NCI-H1105 treated with DMSO at 0.1 percent for 48 hours (cell line): ENCODE data around the gene LIME1.
A peak's percentile ranks its signal among the peaks of the same experiment; 100 is the strongest.

Source experiments
- DNase-seq: peaks from one replicate; lab custom pipeline; 2025; lab: John Stamatoyannopoulos, UW

LIME1 gene

GRCh38 chr20:63697357-63697867, 39.1 kb upstream of the LIME1 start:
- no peak for DNase-seq

- no peak for DNase-seq
Observed at GRCh38 chr20:63697868-63698545, 38.5 kb upstream of the LIME1 start.

DNA sequence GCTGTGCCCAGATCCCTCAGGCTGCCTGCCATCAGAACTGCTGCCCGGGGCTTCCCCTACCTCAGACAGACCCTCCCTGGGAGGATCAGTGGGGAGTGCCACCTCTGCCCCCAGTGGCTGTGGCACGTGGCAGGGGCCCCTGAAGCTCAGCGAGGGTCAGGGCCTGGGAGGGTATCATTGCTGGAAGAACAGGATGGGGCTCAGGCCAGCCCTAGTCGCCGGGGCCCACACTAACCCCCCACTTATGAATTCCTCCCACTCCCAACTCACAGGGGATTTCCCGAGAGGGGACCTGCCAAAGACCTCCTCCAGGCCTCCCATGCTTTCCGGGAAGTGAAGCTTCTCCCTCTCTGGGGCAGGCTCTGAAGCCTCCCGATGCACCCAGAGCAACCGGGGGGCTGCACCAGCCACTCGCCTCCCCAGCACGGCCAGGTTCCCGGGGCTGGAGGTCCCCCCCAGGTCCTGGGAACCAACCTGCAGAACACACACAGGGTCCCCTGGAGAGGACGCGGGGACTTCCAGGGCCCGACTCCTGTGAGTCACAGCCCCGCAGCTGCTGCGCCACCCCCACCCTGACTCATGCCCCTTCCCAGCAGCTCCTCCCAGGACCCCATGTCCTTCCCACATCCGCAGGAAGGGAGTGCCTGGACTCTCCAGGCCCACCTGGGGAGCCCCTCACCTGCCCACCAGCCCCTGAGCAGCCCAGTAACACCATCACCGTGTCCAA, 37.6 kb upstream of the LIME1 start:
- DNase-seq: no peak

GRCh38 chr20:63699466-63700198, 36.8 kb upstream of the LIME1 start:
- DNase-seq: no peak

DNA sequence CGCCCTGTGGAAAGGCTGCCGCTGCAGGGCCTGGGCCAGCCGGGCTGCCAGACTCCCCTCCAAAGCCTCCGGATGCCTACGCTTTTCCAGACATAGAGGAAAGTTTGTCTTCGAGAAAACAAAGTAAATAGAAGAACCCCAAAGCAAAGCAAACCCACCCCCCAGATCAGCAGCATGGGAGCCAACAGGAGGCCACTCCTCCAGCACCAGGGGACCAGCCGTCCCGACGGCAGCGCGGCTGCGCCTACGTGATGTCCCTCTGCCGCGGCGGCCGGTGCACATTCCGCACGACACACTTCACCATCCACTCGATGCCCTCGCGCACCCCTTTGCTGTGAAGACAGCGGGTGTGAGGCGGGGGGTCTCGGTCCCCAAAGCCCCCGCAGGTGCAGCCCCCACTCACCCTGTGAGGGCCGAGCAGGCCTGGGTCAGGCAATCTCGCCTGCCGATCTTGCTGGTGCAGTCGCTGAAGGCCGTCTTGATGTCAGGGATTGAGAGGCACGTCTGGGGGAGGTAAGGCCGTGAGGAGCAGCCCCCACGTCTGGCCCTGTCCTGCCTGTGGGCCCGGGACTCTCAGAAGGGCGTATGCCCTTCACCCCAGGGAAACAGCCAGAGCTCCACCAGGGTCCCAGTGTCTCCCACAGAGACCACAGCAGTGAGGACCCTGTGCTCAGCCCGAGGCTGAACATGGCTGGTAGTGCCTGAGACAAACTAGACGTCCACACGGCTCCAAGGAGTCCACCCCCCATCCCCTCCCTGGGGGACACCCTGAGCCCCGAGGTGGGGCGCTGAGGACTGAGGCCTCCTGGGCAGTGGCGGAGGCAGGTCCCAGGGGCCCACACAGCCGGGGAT, 36.0 kb upstream of the LIME1 start:
- no peak for DNase-seq

DNA sequence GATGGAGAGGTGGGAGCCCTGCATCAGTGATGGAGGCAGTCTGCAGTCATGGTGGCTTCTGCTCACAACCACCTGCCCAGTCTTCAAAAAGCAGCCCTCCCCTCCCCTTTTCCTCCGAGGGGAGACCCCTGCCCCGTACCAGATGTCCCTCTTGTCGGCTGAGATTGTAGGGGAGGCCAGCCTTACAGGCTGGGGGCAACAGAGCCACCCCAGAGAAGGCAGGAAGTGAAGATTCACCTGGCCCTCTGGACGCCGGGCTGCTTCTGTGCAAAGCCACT, 35.5 kb upstream of the LIME1 start:
- DNase-seq: no peak

GRCh38 chr20:63701329-63702035, 35.0 kb upstream of the LIME1 start:
- DNase-seq: no peak

- no peak for DNase-seq
Observed at GRCh38 chr20:63702036-63702665, 34.3 kb upstream of the LIME1 start.

GRCh38 chr20:63702751-63703470, 33.6 kb upstream of the LIME1 start:
- no peak for DNase-seq

DNA sequence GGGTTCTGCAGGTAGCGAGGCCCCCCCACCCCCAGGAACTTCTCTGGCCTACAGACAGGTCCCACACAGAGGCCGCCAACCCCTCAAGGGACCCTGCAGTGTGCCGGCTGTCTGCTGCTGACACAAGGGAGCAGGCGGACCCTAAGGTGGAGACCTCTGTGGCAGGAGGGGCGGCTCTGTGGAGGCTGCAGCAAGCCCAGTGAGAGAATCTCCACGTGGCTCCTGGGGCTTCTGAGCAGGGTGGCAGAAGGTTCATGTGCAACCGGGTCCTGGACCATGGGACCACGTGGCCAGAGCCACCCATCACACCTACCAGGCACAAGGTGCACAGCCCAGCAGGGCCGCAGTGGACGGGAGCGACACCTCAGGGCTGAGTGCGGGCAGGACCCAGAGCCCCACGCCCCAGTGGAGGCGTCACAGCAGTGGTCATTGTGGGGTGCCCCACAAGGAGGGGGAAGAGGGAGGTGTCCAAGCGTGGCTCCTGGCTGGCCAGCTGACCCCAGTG, 32.9 kb upstream of the LIME1 start:
- DNase-seq: no peak

DNA sequence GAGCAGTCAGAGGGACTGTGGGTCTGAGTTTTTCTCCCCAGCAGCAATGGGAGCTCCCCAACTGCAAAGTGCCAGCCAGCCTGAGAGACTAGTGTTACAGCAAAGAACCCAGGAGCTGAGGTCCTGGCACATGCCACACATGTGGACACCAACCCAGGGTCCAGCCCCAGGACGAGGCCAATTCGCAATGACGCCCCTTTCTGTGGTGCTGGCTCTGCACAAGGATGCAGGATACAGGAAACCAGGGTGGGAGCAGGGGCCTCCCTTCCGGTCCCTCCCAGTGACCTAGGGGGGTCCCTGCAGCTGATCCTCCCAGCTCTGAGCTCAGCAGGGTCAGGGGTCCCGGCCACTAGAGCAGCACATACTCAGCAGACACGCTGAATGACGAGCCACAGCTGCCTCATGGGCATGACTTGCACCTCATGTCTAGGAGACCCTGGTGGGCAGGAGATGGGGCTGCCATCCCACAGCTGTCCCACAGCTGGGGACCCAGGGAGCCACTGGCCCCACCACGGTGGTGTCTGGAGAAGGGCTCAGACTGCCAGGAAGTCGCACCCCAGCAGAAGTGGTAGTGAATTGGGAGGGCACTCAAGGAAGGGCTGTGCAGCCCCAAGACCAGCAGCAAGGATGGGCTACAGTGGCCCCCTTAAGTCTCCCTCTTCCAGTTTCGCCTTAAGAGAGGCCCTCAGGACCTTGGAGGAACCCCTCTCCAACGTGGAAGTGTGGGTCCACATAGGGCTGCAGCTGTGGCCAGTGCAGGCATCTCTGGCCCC, 32.3 kb upstream of the LIME1 start:
- DNase-seq: no peak

DNA sequence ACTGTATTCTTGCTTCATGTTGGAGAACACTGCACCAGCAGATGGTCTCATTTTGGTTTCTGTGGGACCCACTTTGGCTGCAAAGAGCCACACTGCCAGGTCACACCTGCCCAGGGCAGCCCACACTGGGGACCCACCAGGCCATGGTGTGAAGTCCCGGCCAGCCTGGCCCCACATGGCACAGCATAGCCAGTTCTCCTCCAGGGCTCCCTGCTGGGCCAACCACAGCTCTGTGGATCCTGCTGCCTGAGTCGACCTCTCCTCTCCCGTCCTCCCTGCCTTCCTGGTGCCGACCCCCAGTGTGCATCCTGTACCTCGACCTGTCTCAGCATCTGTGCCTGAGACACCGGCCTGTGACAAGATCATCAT, 31.7 kb upstream of the LIME1 start:
- no peak for DNase-seq

DNA sequence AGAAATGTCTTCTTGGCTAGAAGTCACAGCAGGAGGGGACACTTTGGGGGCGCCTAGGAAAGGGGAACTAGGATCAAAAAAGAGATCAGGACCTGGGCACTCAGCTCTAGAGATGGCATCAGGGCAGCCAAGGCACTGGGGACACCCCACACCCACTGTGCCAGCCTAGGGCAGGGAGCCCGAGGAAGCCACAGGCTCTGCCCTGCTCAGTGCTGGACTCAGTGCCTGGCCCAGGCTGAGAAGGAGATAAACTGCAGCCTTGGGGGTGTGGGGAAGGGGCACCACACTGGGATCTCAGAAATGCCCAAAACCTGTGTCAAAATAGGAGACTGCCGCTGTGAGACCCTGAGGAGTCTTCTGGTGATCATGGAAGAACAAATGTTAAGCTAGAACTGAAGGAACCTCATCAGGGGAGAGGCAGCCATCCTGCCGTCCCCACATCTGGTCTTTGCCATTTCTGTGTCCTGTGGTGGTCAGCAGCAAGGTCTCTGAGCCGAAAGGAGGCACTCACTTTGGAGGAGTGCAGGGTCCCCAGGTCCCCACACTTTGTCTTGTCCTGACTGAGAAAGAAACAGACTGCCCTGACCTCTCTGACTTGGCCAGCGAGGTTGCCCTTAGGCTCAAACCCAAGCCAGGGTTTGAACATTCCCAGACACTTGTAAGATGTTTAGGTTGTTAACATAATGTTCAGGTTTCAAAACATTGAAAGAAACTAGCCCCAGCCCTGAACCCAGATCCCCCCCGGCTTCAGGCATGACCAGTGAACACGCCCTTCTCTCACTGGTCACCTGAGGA, 31.0 kb upstream of the LIME1 start:
- no peak for DNase-seq

DNA sequence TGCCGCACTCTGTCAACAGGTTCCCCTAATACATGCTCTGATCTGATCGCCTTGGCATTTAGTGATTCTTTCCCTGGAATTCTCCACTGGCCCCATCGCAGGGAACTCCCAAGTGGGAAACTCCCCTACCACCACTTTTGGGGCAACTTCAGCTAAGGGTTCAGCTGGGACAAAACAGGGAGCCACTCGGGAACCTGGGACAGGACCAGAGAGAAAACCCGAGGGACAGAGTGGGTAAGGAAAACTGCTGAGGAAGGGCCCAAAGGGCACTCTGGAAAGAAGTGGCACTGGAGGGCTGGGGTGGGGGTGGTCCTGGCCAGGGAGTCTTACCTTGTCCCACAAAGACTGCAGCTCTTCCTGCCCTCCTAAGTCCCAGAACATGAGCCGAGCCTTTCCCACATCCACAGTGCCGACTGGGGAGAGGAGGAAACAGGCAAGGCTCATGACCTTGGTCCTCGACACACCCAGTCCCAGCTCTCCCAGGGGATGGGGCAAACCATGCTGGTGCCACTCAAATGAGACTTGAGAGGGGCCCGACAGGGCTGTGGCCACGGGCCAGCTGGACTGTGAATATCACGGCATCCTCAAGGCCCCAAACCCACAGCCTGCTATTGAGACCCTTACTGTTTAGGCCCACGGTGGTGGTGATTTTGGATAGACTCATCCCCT, 30.3 kb upstream of the LIME1 start:
- no peak for DNase-seq

GRCh38 chr20:63706852-63707557, 29.5 kb upstream of the LIME1 start:
- peak; percentile 17 for DNase-seq

- peak; percentile 82 for DNase-seq
Observed at GRCh38 chr20:63707558-63708300, 28.7 kb upstream of the LIME1 start, which contains the start of the genes ARFRP1 and ZGPAT. Gene ARFRP1 (minus strand): TSS chr20:63707976. CDS start chr20:63707091, 885 bp downstream. Gene ZGPAT (plus strand): TSS chr20:63708039. CDS start chr20:63708581, 542 bp downstream.
